ENCODE results near the gene MYH14. TPM values are rescaled to one million over a fixed set of nuclear protein-coding genes. Genes with fewer than 3 reads are reported as not detected.

Gene MYH14
- total RNA-seq, 6 experiments from 2014 or later = 0.09 TPM; not detected in 5

- no peak for DNase-seq
- no peak overlapping the region for H3K4me3 Mint-ChIP-seq
- H3K27me3 Mint-ChIP-seq (ENCODE audit: insufficient read depth) = peaks cover 18% of the 10 kb centered on the region
- peaks cover 22% of the 10 kb centered on the region for H3K4me1 Mint-ChIP-seq (ENCODE audit: low read depth)
- H3K9me3 Mint-ChIP-seq = no peaks in the 10 kb centered on the region
- no peaks in the 10 kb centered on the region for H3K36me3 Mint-ChIP-seq (ENCODE audit: low read depth)
- H3K27ac Mint-ChIP-seq = no peak overlapping the region
- TF ChIP-seq CTCF (IDR thresholded peaks at IDR 0.05) = no peak
Measured at GRCh38 chr19:50300051-50300450, 96.6 kb downstream of the MYH14 start.

DNA sequence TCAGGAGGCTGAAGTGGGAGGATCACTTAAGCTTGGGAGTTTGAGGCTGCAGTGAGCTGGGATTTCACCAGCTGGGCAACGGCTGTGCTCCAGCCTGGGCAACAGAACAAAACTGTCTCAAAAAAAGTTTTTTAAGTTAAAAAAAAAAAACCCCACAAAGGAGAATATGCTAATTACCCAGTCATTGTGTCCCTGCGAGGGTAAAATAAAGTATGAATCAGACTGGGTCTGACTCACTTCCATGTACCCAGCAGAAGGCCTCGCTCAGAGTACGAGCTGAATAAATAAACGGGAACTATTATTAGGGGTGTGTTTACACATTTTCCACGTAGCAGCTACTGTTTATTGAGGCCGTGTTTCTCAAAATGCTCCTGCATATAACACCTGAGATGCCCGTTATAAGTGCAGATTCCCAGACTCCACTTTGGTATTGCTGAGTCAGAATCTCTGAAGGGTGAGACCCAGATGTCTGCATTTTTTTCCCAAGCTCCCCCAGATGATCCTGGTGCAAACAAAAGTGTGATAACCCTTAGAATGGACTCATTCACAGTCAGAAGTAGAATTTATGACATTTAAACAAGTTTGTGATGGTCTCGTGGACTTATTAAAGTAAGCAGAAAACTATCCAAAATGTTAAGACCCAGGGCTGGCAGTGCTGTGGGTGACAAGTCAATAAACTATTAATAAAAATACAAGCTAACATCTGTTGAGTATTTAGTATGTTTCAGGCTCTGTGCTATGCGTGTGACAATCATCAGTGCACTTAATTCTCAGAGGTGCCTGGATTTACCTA is 97.6 kb downstream of the MYH14 start:
- H3K27me3 Mint-ChIP-seq (ENCODE audit: insufficient read depth) = peaks cover 23% of the 10 kb centered on the region
- H3K27ac Mint-ChIP-seq = peak overlapping the region; percentile 52; the same call in 1 of the 2 replicates
- TF ChIP-seq CTCF (IDR thresholded peaks at IDR 0.05) = no peak
- peak overlapping the region; percentile 42; the same call in 1 of the 2 replicates for H3K4me3 Mint-ChIP-seq
- peaks cover 22% of the 10 kb centered on the region for H3K4me1 Mint-ChIP-seq (ENCODE audit: low read depth)
- H3K36me3 Mint-ChIP-seq (ENCODE audit: low read depth) = no peaks in the 10 kb centered on the region
- DNase-seq = peak; percentile 81
- H3K9me3 Mint-ChIP-seq = no peaks in the 10 kb centered on the region

- Mint-ChIP-seq H3K27ac (no peak overlapping the region), H3K4me1 (ENCODE audit: low read depth) (peaks cover 22% of the 10 kb centered on the region), H3K4me3 (no peak overlapping the region), H3K9me3 (no peaks in the 10 kb centered on the region), H3K36me3 (ENCODE audit: low read depth) (no peaks in the 10 kb centered on the region), H3K27me3 (ENCODE audit: insufficient read depth) (peaks cover 20% of the 10 kb centered on the region)
- TF ChIP-seq CTCF (IDR thresholded peaks at IDR 0.05) = no peak
- no peak for DNase-seq
Measured at GRCh38 chr19:50301607-50301971, 98.2 kb downstream of the MYH14 start.

DNA sequence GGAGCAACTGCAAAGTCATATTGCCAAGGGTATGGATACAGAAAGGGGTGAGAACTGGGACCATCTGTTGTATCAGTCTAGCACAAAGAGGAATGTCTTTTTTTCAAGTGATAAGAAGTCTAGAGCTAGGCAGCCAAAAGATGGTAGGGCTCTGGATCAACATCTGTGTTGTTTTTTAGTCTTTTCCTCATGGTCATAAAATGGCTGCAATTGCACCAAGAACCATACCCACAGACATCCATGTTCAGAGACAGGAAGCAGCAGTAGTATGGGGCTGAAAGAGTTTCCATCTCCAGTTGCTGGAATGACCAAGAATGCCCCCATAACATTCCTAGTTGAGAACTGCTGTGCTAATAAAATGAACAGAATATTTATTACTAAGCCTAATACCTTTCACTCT is 100.1 kb downstream of the MYH14 start:
- no peak for DNase-seq
- Mint-ChIP-seq H3K9me3 (no peaks in the 10 kb centered on the region; the same call in 1 of the 2 replicates), H3K27me3 (ENCODE audit: insufficient read depth) (peaks cover 33% of the 10 kb centered on the region), H3K4me3 (no peak overlapping the region), H3K27ac (no peak overlapping the region), H3K4me1 (ENCODE audit: low read depth) (peaks cover 22% of the 10 kb centered on the region), H3K36me3 (ENCODE audit: low read depth) (no peaks in the 10 kb centered on the region)
- no peak for TF ChIP-seq CTCF (IDR thresholded peaks at IDR 0.05)

GRCh38 chr19:50308991-50309390 is 105.6 kb downstream of the MYH14 start:
- H3K4me3 Mint-ChIP-seq = no peak overlapping the region
- TF ChIP-seq CTCF (IDR thresholded peaks at IDR 0.05) = no peak
- no peak for DNase-seq
- no peak overlapping the region for H3K27ac Mint-ChIP-seq
- H3K27me3 Mint-ChIP-seq (ENCODE audit: insufficient read depth) = peaks cover 54% of the 10 kb centered on the region
- no peaks in the 10 kb centered on the region; the same call in 1 of the 2 replicates for H3K9me3 Mint-ChIP-seq
- no peaks in the 10 kb centered on the region for H3K4me1 Mint-ChIP-seq (ENCODE audit: low read depth)
- no peaks in the 10 kb centered on the region for H3K36me3 Mint-ChIP-seq (ENCODE audit: low read depth)

All from HFFc6 (cell line).